ENCODE data around the gene DNHD1. TPM values are rescaled to one million over a fixed set of nuclear protein-coding genes. Genes with fewer than 3 reads are reported as not detected.

DNHD1 gene
- total and polyA plus RNA-seq, 2 of the 8 experiments (the other 6 are each of a cell fraction or from before 2014, with no cell fraction given) = 5.0 to 6.8 TPM

GRCh38 chr11:6488342-6488741, 8.7 kb upstream of the DNHD1 start:
- H3K27ac ChIP-seq (ENCODE audit: low read depth, low read length) = no peak overlapping the region
- H3K4me3 ChIP-seq (ENCODE audit: extremely low read depth in 1 of 4, insufficient read depth in 2 of 4, low read depth in 3 of 4, low read length in 4 of 4) = no peak overlapping the region
- no peak overlapping the region for H3K18ac ChIP-seq (ENCODE audit: extremely low read depth, low read length)
- no peak overlapping the region for H3K56ac ChIP-seq (replicated peaks; ENCODE audit: insufficient read length, low read depth, low read length)
- no peak overlapping the region for H4K5ac ChIP-seq (ENCODE audit: insufficient read length, low read depth, low read length)
- H3K36me3 ChIP-seq (ENCODE audit: control insufficient read depth in 2 of 4, insufficient read depth in 4 of 4, low read length in 3 of 4) = peaks cover 4 to 38% (median 20%) of the 10 kb centered on the region in 4 experiments; a peak in 7 of 8 replicates
- no peak for DNase-seq (ENCODE audit: low read depth in 1 of 2, low spot score in 2 of 2)
- peaks cover 0 to 7% of the 10 kb centered on the region in 2 experiments for H4K20me1 ChIP-seq (replicated peaks in 1 of 2; ENCODE audit: control insufficient read depth in 1 of 2, insufficient read depth in 2 of 2, low read length in 2 of 2)
- no peak overlapping the region for H2BK5ac ChIP-seq (ENCODE audit: low read depth, low read length)
- no peaks in the 10 kb centered on the region for H3K23me2 ChIP-seq (ENCODE audit: low read depth, low read length)
- no peaks in the 10 kb centered on the region for H3K79me1 ChIP-seq (ENCODE audit: low read depth, low read length)
- H2BK120ac ChIP-seq (replicated peaks; ENCODE audit: low read depth, low read length) = no peak overlapping the region
- no peaks in the 10 kb centered on the region for H3K27me3 ChIP-seq (replicated peaks in 1 of 4; ENCODE audit: control insufficient read depth in 3 of 4, extremely low read depth in 1 of 4, insufficient read depth in 3 of 4, low read length in 3 of 4)
- FAIRE-seq = no peak
- no peak overlapping the region for H3K9ac ChIP-seq (replicated peaks in 1 of 4; ENCODE audit: extremely low read depth in 1 of 4, low read depth in 3 of 4, low read length in 3 of 4)
- CTCF ChIA-PET (ENCODE audit: partially characterized antibody) = interaction anchor here (0.6 to 2.3 kb wide), 4 partner anchors 10 to 324 kb away, joined by 3 to 5 read pairs (median 4); partner anchors contain the start of gene DNHD1
- H4K91ac ChIP-seq (replicated peaks; ENCODE audit: insufficient read length, low read length) = no peak overlapping the region
- H2BK15ac ChIP-seq (ENCODE audit: low read length) = no peak overlapping the region
- H3K14ac ChIP-seq (ENCODE audit: insufficient read length) = no peak overlapping the region
- no peak overlapping the region for H3K4me2 ChIP-seq (ENCODE audit: insufficient read depth in 1 of 2, low read depth in 2 of 2, low read length in 2 of 2)
- no peak overlapping the region for H4K8ac ChIP-seq (ENCODE audit: extremely low read depth, insufficient read depth, low read length)
- H2AFZ ChIP-seq (ENCODE audit: low read length) = no peak overlapping the region
- no peak overlapping the region for H3K4ac ChIP-seq (replicated peaks; ENCODE audit: insufficient read length, low read depth, low read length)
- H3K79me2 ChIP-seq (ENCODE audit: control insufficient read depth in 1 of 2, insufficient read depth in 2 of 2, low read length in 2 of 2) = 0 out of 4 replicates have a peak, but pooled peaks cover 0 to 4% of the 10 kb centered on the region in 2 experiments
- POLR2A ChIA-PET (ENCODE audit: partially characterized antibody) = interaction anchor here (1.2 to 2.8 kb wide), 6 partner anchors 10 to 168 kb away, joined by 3 to 13 read pairs (median 6); partner anchors contain the start of genes CAVIN3 and DNHD1
- no peak overlapping the region for H3K23ac ChIP-seq (ENCODE audit: insufficient read length)
- H3K9me3 ChIP-seq (ENCODE audit: insufficient read depth in 2 of 2, low read depth in 1 of 2, low read length in 1 of 2) = no peaks in the 10 kb centered on the region
- H2AK5ac ChIP-seq (ENCODE audit: low read depth, low read length) = no peak overlapping the region
- H2BK20ac ChIP-seq (ENCODE audit: low read length) = no peak overlapping the region
- H3K4me1 ChIP-seq (replicated peaks in 1 of 4; ENCODE audit: control insufficient read depth in 3 of 4, insufficient read depth in 4 of 4, low read length in 3 of 4) = no peaks in the 10 kb centered on the region
- H2BK12ac ChIP-seq (ENCODE audit: low read depth, low read length) = no peak overlapping the region
- 91% methylated on average over 6 of the region's 6 CpGs; no CpG with 5 or more reads in 1 of the 2 experiments for WGBS, 2 experiments (ENCODE audit: extremely low coverage in 1 of 2, insufficient coverage in 1 of 2, insufficient read length in 1 of 2, insufficient replicate concordance in 2 of 2, low coverage in 1 of 2, low lambda C conversion rate in 2 of 2, missing lambda C conversion rate in 1 of 2)
- TF ChIP-seq CBX8 (IDR thresholded peaks at IDR 0.05; ENCODE audit: borderline replicate concordance, low read depth, low read length) (no peak), RAD21 (IDR thresholded peaks at IDR 0.05 in 1 of 2, conservative IDR thresholded peaks at IDR 0.05 in 1 of 2; ENCODE audit: low read depth in 2 of 2, low read length in 2 of 2) (no peak), CREB1 (IDR thresholded peaks at IDR 0.05) (no peak), CTCF (IDR thresholded peaks at IDR 0.05; ENCODE audit: control extremely low read depth in 1 of 3, insufficient read depth in 1 of 3, low read depth in 1 of 3, low read length in 3 of 3) (no peak), KDM4A (IDR thresholded peaks at IDR 0.05; ENCODE audit: low read depth, low read length, severe bottlenecking) (no peak), ATF2 (IDR thresholded peaks at IDR 0.05; ENCODE audit: low read length) (no peak), USF2 (IDR thresholded peaks at IDR 0.05; ENCODE audit: low read length) (no peak)

All from H1 (cell line).